NCI-H2081 treated with DMSO at 0.1 percent for 48 hours (cell line): Measurements from ENCODE around the gene NHLRC2.

Experiments used
- DNase-seq: peaks from one replicate; lab custom pipeline; 2025; lab: John Stamatoyannopoulos, UW

The NHLRC2 gene

GRCh38 chr10:113911839-113912238 lies 57.4 kb downstream of the NHLRC2 start:
- DNase-seq: no peak

DNA sequence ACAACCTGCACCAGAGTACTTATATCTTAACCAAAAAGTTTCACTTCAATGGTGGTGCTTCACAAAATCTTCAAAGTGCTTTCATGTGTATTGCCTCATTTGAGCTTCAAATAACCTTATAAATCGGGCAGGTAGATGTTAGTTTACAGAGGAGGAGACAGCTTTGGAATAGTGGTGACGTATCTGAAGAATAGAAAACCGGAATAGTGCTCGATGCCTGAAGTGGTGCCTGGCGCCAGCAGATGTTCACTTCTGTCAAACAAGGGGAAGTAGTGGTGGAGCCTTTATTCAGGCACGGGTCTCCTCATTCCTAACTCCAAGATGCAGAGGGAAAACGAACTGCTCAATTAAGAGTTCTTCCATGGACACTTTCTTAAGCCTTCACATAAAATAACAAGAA lies 58.1 kb downstream of the NHLRC2 start:
- no peak for DNase-seq

DNA sequence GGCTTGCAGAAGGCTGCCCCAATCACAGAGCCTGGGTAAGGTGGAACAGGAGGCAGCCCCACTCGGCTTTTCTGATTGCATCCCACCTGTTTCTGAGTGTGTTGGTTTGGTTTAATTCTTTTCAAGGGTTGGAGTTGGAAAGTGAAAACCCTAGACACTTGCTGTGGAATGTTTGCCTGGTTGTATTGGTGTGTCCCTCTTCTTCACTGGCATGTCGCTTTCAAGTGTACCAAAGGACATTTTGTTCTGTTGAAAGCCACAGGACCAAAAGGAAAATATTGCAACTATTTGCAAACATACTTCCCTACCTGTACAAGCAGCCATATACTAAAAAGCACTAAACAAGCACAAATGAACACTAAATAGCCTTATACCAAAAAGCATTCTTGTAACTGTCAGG lies 60.5 kb downstream of the NHLRC2 start:
- no peak for DNase-seq

DNA sequence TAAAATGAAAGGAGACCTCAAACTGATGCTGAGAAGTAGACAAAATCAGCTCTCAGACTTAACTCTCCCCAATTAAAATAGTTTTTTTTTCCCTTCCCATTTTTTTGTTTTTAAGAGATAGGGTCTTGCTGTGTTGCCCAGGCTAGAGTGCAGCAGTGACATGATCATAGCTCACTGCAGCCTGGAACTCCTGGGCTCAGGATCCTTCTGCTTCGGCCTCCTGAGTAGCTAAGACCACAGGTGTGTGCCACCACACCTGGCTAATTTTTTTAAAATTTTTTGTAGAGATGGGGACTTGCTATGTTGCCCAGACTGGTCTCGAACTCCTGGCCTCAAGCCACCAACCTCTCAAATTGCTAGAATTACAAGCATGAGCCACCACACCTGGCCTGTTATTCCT lies 61.1 kb downstream of the NHLRC2 start:
- no peak for DNase-seq

- DNase-seq: no peak
Measured at GRCh38 chr10:113916053-113916452, 61.6 kb downstream of the NHLRC2 start.

- DNase-seq: no peak
Measured at GRCh38 chr10:113917636-113918035, 63.2 kb downstream of the NHLRC2 start.

DNA sequence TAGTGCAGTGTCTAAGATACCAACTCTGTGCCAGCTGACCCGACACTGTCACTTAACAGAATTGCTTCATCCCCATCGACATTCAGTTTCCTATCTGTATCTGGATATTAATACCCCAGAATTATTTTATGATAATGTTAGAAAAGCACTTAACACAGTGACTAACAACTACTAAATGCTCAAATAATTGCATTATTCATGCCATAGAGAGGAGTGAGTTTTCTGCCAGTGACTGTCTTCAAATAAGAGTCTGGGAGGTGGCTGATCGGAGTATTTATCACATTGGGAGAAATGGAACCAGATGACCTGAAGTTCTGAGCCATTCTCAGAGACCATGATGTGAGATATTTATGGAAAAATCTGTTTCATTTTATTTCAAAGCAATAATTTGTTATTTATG lies 65.7 kb downstream of the NHLRC2 start:
- no peak for DNase-seq

DNA sequence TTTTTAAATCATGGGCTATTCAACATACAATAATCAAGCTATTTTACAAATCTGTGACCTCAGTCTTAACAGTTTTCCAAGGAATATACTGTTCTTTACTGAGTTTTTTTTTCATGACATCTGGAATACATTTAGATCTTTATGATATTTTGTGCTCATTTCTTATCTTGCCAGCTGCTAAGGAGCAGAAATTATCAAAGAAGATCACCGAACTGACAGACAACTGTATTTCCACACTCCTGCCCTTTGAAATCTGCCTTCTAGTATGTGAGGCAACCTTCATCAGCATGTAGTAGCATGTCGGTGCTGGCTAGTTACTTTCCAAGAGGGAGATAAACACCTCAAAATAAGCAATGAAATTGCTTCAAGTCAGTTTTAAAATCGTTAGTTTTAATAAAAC lies 66.4 kb downstream of the NHLRC2 start:
- no peak for DNase-seq

- DNase-seq: no peak
Measured at GRCh38 chr10:113921561-113922370, 67.3 kb downstream of the NHLRC2 start.

GRCh38 chr10:113922787-113923570 lies 68.5 kb downstream of the NHLRC2 start:
- DNase-seq: no peak

- DNase-seq: no peak
Measured at GRCh38 chr10:113924186-113924585, 69.7 kb downstream of the NHLRC2 start.

GRCh38 chr10:113924664-113925063 lies 70.2 kb downstream of the NHLRC2 start:
- no peak for DNase-seq

DNA sequence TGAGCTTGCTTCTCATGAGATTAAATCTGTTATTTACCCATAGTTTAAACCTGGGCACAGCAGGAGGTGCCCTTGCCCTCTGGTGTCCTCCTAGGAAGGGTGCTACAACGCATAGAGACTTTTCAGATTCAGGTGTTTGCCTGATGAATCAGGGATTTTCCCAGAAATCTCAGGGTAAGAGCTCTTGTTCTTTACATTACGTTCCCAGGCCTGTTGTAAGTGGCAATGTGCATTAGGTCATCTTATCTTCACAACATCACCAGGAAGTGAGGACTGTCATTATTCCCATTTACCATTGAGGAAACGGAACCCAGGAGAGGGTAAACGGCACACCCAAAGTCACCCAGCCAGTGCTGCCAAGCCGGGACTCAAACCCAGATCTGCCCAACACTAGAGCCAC lies 73.0 kb downstream of the NHLRC2 start:
- no peak for DNase-seq

GRCh38 chr10:113928830-113929229 lies 74.4 kb downstream of the NHLRC2 start:
- DNase-seq: no peak

- DNase-seq: no peak
Measured at GRCh38 chr10:113929522-113929921, 75.1 kb downstream of the NHLRC2 start.

- DNase-seq: no peak
Measured at GRCh38 chr10:113930482-113931057, 76.1 kb downstream of the NHLRC2 start.

DNA sequence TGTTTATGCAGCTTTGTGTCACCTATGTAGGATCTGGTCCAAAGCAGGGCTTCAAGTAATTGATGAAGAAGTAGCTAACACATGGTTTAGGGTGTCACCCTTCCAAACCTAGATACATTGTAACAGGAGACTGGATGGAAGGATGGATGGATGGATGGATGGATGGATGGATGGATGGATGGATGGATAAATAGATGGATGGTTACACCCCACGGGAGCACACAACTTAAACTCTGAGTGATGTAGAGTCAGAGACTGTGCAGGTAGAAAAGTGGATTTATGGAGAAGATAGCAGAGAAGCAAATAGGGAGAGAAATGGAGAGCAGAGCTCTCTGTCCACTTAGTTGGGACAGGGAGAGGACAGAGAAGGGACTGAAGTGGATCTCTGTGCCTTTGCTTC lies 78.4 kb downstream of the NHLRC2 start:
- no peak for DNase-seq

DNA sequence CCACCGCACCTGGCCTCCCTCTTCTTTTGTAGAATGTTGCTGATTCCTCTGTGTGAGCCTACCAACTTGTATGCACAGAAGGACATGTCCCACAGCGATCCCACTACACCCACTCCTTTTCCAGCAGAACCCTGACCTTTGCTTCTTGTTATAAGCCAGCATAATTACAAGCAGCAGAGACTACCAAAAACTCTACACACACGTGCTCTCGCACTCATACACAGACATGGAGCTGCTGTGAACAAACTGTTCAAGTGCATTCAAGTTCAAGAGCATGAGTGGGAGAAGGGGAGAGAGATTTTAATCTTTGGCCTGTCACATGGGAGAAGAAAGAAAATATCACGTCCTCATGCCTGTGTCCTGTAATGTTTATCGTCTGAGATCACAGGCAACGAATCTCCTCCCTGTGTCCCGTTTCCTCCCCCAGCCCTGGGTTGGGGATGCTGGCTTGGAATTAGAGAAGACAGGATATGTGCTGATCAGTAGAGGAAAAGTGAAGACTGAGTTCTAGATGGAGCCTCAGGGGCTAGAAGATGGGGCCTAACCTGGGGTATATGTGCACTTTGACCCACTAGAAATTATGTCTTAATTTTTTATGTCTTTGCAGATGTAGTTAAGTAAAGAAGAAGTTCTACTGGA lies 79.6 kb downstream of the NHLRC2 start:
- DNase-seq: no peak

DNA sequence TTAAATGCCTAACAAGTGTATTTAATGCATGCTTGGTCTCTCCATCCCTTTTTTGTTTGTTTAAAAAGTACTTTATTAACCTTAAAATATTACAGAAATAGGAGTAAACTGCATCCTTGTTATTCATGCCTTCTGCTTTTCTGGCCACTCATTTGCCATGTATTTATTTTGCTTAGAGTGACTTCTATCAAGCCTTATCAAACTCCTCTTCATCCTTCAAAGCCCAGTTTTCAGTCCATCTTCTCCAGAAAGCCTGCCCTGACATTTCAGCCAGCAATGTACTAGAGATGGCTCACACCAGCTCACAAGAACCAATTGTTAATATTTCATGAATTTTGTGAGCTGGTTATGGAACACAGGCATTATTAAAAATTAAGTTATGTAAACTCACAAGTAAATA lies 82.8 kb downstream of the NHLRC2 start:
- DNase-seq: no peak

GRCh38 chr10:113937756-113938155 lies 83.3 kb downstream of the NHLRC2 start:
- no peak for DNase-seq

- no peak for DNase-seq
Measured at GRCh38 chr10:113939212-113939860, 84.9 kb downstream of the NHLRC2 start.

- no peak for DNase-seq
Measured at GRCh38 chr10:113941140-113941539, 86.7 kb downstream of the NHLRC2 start.
